ENCODE data around the gene STAT3.
"Not testable (repeated sequence)": the region's sequence is repeated elsewhere in the genome, so short reads cannot be mapped to it uniquely, and the experiment has no call there.

STAT3 gene

GRCh38 chr17:42365136-42365535, 23.1 kb downstream of the STAT3 start:
- TF ChIP-seq EZH2 (IDR thresholded peaks at IDR 0.05) (no peak), POLR2AphosphoS5 (IDR thresholded peaks at IDR 0.05; ENCODE audit: borderline replicate concordance, low read depth, low read length) (no peak), FOXP2 (optimal IDR thresholded peaks at IDR 0.05; ENCODE audit: control extremely low read depth, extremely low read length, insufficient read depth) (no peak)
- Histone ChIP-seq H3K27ac (no peak overlapping the region), H3K9ac (ENCODE audit: insufficient read length) (no peak overlapping the region), H3K36me3 (ENCODE audit: insufficient read depth, low read length) (no peaks in the 10 kb centered on the region), H3K9me3 (ENCODE audit: low read depth, low read length) (no peaks in the 10 kb centered on the region), H3K4me3 (no peak overlapping the region)
- no peak for DNase-seq (ENCODE audit: low read depth, low spot score)

DNA sequence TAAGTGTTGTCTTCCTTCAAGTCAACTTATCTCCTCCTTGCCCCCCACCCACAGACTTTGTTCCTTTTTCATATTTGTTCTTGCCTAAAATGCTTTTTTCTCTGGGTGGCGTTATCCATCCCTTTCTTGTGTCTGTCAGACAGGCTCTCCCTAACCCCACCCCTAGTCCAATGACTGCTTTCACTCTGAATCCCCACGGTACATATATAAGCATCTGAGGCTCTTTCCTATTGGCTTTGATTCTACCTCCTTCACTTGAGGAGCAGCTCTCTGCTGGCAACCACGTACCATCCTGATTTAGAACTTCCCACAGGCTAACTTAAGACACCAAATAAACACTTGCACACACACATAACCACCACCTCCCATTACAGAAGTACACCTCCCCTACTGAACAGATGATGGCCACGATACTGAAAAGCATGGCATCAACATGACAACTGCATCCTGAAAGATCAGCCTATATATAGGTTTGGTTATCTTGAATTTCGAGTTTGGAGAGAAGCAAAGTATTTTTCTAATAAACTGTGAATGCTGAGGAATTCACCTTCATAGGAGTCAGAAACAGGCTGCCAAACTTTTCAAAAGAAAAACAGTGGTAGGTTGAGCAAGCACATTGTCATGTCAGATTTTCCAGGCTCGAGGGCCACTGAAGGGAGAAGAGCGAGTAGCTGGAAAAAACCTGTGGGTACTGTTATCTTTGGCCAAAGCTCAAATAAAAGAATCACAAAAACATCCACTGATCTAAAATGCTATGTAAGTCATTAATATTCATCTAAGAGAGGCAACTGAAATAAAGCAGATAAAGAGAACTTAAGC, 24.3 kb downstream of the STAT3 start:
- no peak for DNase-seq (ENCODE audit: low read depth, low spot score)
- TF ChIP-seq EZH2 (IDR thresholded peaks at IDR 0.05) (no peak), FOXP2 (optimal IDR thresholded peaks at IDR 0.05; ENCODE audit: control extremely low read depth, extremely low read length, insufficient read depth) (no peak), POLR2AphosphoS5 (IDR thresholded peaks at IDR 0.05; ENCODE audit: borderline replicate concordance, low read depth, low read length) (no peak)
- H3K27ac ChIP-seq = no peak overlapping the region
- H3K9me3 ChIP-seq (ENCODE audit: low read depth, low read length) = no peaks in the 10 kb centered on the region
- H3K9ac ChIP-seq (ENCODE audit: insufficient read length) = no peak overlapping the region
- no peaks in the 10 kb centered on the region for H3K36me3 ChIP-seq (ENCODE audit: insufficient read depth, low read length)
- no peak overlapping the region for H3K4me3 ChIP-seq

DNA sequence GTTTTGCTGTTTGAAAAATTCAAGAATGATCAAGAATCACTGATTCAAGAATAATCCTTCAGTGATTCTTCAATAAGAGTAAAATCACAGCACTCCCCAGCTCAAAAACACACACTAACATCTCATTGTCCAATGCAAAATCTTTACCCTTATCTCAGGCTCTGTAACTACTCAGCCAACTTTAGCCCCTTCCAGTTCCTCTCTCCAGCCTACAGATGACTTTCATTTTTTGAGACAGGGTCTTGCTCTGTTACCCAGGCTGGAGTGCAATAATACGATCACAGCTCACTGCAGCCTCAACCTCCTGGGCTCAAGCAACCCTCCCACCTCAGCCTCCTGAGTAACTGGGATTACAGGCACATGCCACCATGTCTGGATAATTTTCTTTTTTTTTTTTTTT, 25.0 kb downstream of the STAT3 start:
- no peak overlapping the region for H3K4me3 ChIP-seq
- DNase-seq (ENCODE audit: low read depth, low spot score) = no peak
- H3K27ac ChIP-seq = no peak overlapping the region
- H3K9ac ChIP-seq (ENCODE audit: insufficient read length) = no peak overlapping the region
- no peak for TF ChIP-seq POLR2AphosphoS5 (IDR thresholded peaks at IDR 0.05; ENCODE audit: borderline replicate concordance, low read depth, low read length)
- TF ChIP-seq EZH2 (IDR thresholded peaks at IDR 0.05) = no peak
- no peak for TF ChIP-seq FOXP2 (optimal IDR thresholded peaks at IDR 0.05; ENCODE audit: control extremely low read depth, extremely low read length, insufficient read depth)
- H3K36me3 ChIP-seq (ENCODE audit: insufficient read depth, low read length) = no peaks in the 10 kb centered on the region
- H3K9me3 ChIP-seq (ENCODE audit: low read depth, low read length) = no peaks in the 10 kb centered on the region

- peak overlapping the region; percentile 90 for H3K27ac ChIP-seq
- no peaks in the 10 kb centered on the region for H3K36me3 ChIP-seq (ENCODE audit: insufficient read depth, low read length)
- DNase-seq (ENCODE audit: low read depth, low spot score) = peak; percentile 78
- H3K4me3 ChIP-seq = peak overlapping the region; percentile 70
- no peak overlapping the region for H3K9ac ChIP-seq (ENCODE audit: insufficient read length)
- H3K9me3 ChIP-seq (ENCODE audit: low read depth, low read length) = no peaks in the 10 kb centered on the region
- TF ChIP-seq FOXP2 (optimal IDR thresholded peaks at IDR 0.05; ENCODE audit: control extremely low read depth, extremely low read length, insufficient read depth) (peak; percentile 14), EZH2 (IDR thresholded peaks at IDR 0.05) (no peak), POLR2AphosphoS5 (IDR thresholded peaks at IDR 0.05; ENCODE audit: borderline replicate concordance, low read depth, low read length) (no peak; the same call in 1 of the 2 replicates)
Measured at GRCh38 chr17:42362245-42362961, 25.8 kb downstream of the STAT3 start.

DNA sequence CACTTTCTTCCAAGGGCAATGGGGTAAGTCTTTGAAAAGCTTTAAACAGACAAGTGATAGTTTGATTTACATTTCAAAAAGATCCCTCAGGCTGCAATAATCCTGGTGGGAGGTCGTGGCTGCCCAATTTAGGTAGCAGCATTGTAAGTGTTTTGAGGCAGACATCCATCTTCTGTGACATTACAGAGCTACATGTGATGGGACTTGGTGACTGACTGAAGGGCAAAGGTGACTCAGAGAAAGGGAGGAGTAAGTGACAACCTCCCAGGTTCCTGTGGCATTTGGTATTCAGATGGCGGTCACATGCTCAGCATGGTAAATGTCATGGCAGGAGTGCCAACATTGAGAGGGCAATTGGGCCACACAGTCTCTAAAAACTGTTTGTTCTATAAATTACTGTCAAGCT, 26.5 kb downstream of the STAT3 start:
- H3K36me3 ChIP-seq (ENCODE audit: insufficient read depth, low read length) = no peaks in the 10 kb centered on the region
- H3K27ac ChIP-seq = peak overlapping the region; percentile 90
- H3K9ac ChIP-seq (ENCODE audit: insufficient read length) = no peak overlapping the region
- no peaks in the 10 kb centered on the region for H3K9me3 ChIP-seq (ENCODE audit: low read depth, low read length)
- TF ChIP-seq FOXP2 (optimal IDR thresholded peaks at IDR 0.05; ENCODE audit: control extremely low read depth, extremely low read length, insufficient read depth) (no peak), EZH2 (IDR thresholded peaks at IDR 0.05) (no peak), POLR2AphosphoS5 (IDR thresholded peaks at IDR 0.05; ENCODE audit: borderline replicate concordance, low read depth, low read length) (no peak)
- H3K4me3 ChIP-seq = peak overlapping the region; percentile 70
- DNase-seq (ENCODE audit: low read depth, low spot score) = no peak

- not testable (repeated sequence) for H3K9ac ChIP-seq (ENCODE audit: insufficient read length); H3K27ac ChIP-seq; H3K9me3 ChIP-seq (ENCODE audit: low read depth, low read length); H3K4me3 ChIP-seq; H3K36me3 ChIP-seq (ENCODE audit: insufficient read depth, low read length); DNase-seq (ENCODE audit: low read depth, low spot score)
Measured at GRCh38 chr17:42360388-42360787, 27.9 kb downstream of the STAT3 start.

GRCh38 chr17:42359133-42359532, 29.1 kb downstream of the STAT3 start:
- H3K27ac ChIP-seq = no peak overlapping the region
- H3K9ac ChIP-seq (ENCODE audit: insufficient read length) = no peak overlapping the region
- H3K36me3 ChIP-seq (ENCODE audit: insufficient read depth, low read length) = no peaks in the 10 kb centered on the region
- no peak overlapping the region for H3K4me3 ChIP-seq
- H3K9me3 ChIP-seq (ENCODE audit: low read depth, low read length) = no peaks in the 10 kb centered on the region
- no peak for DNase-seq (ENCODE audit: low read depth, low spot score)
- TF ChIP-seq FOXP2 (optimal IDR thresholded peaks at IDR 0.05; ENCODE audit: control extremely low read depth, extremely low read length, insufficient read depth) (no peak), POLR2AphosphoS5 (IDR thresholded peaks at IDR 0.05; ENCODE audit: borderline replicate concordance, low read depth, low read length) (no peak), EZH2 (IDR thresholded peaks at IDR 0.05) (no peak)

- H3K27ac ChIP-seq = no peak overlapping the region
- TF ChIP-seq FOXP2 (optimal IDR thresholded peaks at IDR 0.05; ENCODE audit: control extremely low read depth, extremely low read length, insufficient read depth) (no peak), POLR2AphosphoS5 (IDR thresholded peaks at IDR 0.05; ENCODE audit: borderline replicate concordance, low read depth, low read length) (no peak), EZH2 (IDR thresholded peaks at IDR 0.05) (no peak)
- H3K4me3 ChIP-seq = no peak overlapping the region
- H3K36me3 ChIP-seq (ENCODE audit: insufficient read depth, low read length) = no peaks in the 10 kb centered on the region
- no peaks in the 10 kb centered on the region for H3K9me3 ChIP-seq (ENCODE audit: low read depth, low read length)
- no peak overlapping the region for H3K9ac ChIP-seq (ENCODE audit: insufficient read length)
- no peak for DNase-seq (ENCODE audit: low read depth, low spot score)
Measured at GRCh38 chr17:42358434-42358833, 29.8 kb downstream of the STAT3 start.

Data from SK-N-MC (cell line).